A549 (cell line): ENCODE measurements around the gene DRP2. TPM values are rescaled to one million over a fixed set of nuclear protein-coding genes. Genes with fewer than 3 reads are reported as not detected.
"Not testable (repeated sequence)": the region's sequence is repeated elsewhere in the genome, so short reads cannot be mapped to it uniquely, and the experiment has no call there.

ENCODE experiments used
- ATAC-seq, 2 experiments: fragments of 200-7000 bp in 1 of 2; fragments of >200 bp in 1 of 2; cut with Nextera tagmentation in 1 of 2; cut with Tn5 transposase in 1 of 2; 3 replicates each; pipeline versions ENCODE4 v1.8.0 to v1.9.1; 2018 to 2020; ENCODE audit warnings: mild to moderate bottlenecking in 1 of 2, moderate library complexity in 1 of 2
- CTCF ChIA-PET: fragments of 300-600 bp; sonication (Branson Sonifier 250); formaldehyde crosslinking; extraction: SDS; loops from one replicate; lab custom pipeline; 2021; ENCODE audit warnings: antibody characterized with exemption, inconsistent platforms; lab: Yijun Ruan, JAX
- POLR2A ChIA-PET: fragments of 350-600 bp; formaldehyde crosslinking; extraction: SDS; loops from one replicate; lab custom pipeline; 2021; ENCODE audit warnings: antibody characterized with exemption, inconsistent platforms; lab: Yijun Ruan, JAX
- DNase-seq, 2 experiments: peaks; one replicate each; pipeline versions ENCODE4 v3.0.0 to v3.0.0-alpha.2; 2011 to 2016; ENCODE audit warnings: low read depth in 1 of 2, low spot score in 1 of 2
- FAIRE-seq: peaks from 2 replicates; lab custom pipeline; 2011; peaks lifted over from hg19 to GRCh38; lab: Jason Lieb, UNC
- H3K27ac ChIP-seq, 2 experiments: fragments of >200 bp; sonication (Bioruptor Twin); formaldehyde crosslinking; 3 replicates each; pipeline ENCODE4 v1.5.1; 2016 to 2017
- H3K4me1 ChIP-seq: fragments of >200 bp; sonication (Bioruptor Twin); formaldehyde crosslinking; 3 replicates; pipeline ENCODE4 v1.6.1; 2016
- H3K4me2 ChIP-seq: fragments of >200 bp; sonication (Bioruptor Twin); formaldehyde crosslinking; 3 replicates; pipeline ENCODE4 v1.6.1; 2016
- H3K4me3 ChIP-seq: fragments of >200 bp; sonication (Bioruptor Twin); formaldehyde crosslinking; 3 replicates; pipeline ENCODE4 v1.5.1; 2016
- H3K9me3 ChIP-seq: fragments of >200 bp; sonication (Bioruptor Twin); formaldehyde crosslinking; 3 replicates; pipeline ENCODE4 v1.6.1; 2016
- BHLHE40 ChIP-seq: IDR thresholded peaks from 2 replicates; pipeline ENCODE4 v1.6.1; 2012; ENCODE audit warnings: low read depth, low read length, inconsistent platforms
- CBX2 ChIP-seq: fragments of 200-600 bp; sonication (generic); IDR thresholded peaks from 2 replicates; pipeline ENCODE4 v1.6.1; 2016; ENCODE audit warnings: low read depth, mild to moderate bottlenecking, borderline replicate concordance
- EHMT2 ChIP-seq: fragments of 200-600 bp; sonication (generic); IDR thresholded peaks from 2 replicates; pipeline ENCODE4 v1.6.1; 2016; ENCODE audit warnings: antibody characterized with exemption, low read depth, mild to moderate bottlenecking, moderate library complexity
- EP300 ChIP-seq, 2 experiments: fragments of >200 bp; sonication (Bioruptor Twin); formaldehyde crosslinking; IDR thresholded peaks; 2 replicates in 1 of 2; 3 replicates in 1 of 2; pipeline ENCODE4 v1.6.1; 2016 to 2017
- ESRRA ChIP-seq: fragments of 150-350 bp; IDR thresholded peaks from 2 replicates; pipeline ENCODE4 v1.6.1; 2014; ENCODE audit warnings: mild to moderate bottlenecking, low read length, borderline replicate concordance
- FOSL2 ChIP-seq, 2 experiments: fragments of 450-650 bp in 1 of 2; fragments of >200 bp in 1 of 2; sonication (Bioruptor Twin) in 1 of 2; formaldehyde crosslinking; IDR thresholded peaks; 2 replicates each; pipeline versions ENCODE4 v1.5.0 to v1.6.1; 2016 to 2020; ENCODE audit warnings: mild to moderate bottlenecking in 1 of 2, moderate library complexity in 1 of 2
- FOXS1 ChIP-seq: fragments of 250-450 bp; sonication (Bioruptor Pico); IDR thresholded peaks from 2 replicates; pipeline ENCODE4 v1.5.0; 2020; ENCODE audit warnings: mild to moderate bottlenecking, moderate library complexity
- GATA3 ChIP-seq: IDR thresholded peaks from 2 replicates; pipeline ENCODE4 v1.6.1; 2012; ENCODE audit warnings: borderline replicate concordance
- HEYL ChIP-seq: fragments of 250-450 bp; sonication (Bioruptor Pico); IDR thresholded peaks from 2 replicates; pipeline ENCODE4 v1.8.0; 2021; ENCODE audit warnings: mild to moderate bottlenecking, moderate library complexity
- HOXB13 ChIP-seq: fragments of 250-450 bp; sonication (Bioruptor Pico); IDR thresholded peaks from 2 replicates; pipeline ENCODE4 v1.5.0; 2020; ENCODE audit warnings: low read depth, mild to moderate bottlenecking, moderate library complexity
- KDM1A ChIP-seq: fragments of 200-600 bp; sonication (generic); IDR thresholded peaks from 2 replicates; pipeline ENCODE4 v1.6.1; 2016; ENCODE audit warnings: low read depth, mild to moderate bottlenecking
- KDM5A ChIP-seq: fragments of 200-600 bp; sonication (generic); IDR thresholded peaks from 2 replicates; pipeline ENCODE4 v1.6.1; 2016; ENCODE audit warnings: antibody characterized with exemption, mild to moderate bottlenecking
- MAFK ChIP-seq: fragments of 450-650 bp; IDR thresholded peaks from 2 replicates; pipeline ENCODE4 v1.6.1; 2014; ENCODE audit not compliant: partially characterized antibody
- MAZ ChIP-seq: fragments of 150-350 bp; IDR thresholded peaks from 2 replicates; pipeline ENCODE4 v1.6.1; 2014; ENCODE audit warnings: antibody characterized with exemption, low read depth, low read length, borderline replicate concordance
- POLR2A ChIP-seq: IDR thresholded peaks from 2 replicates; pipeline ENCODE4 v1.6.1; 2012; ENCODE audit warnings: mild to moderate bottlenecking, low read length
- RAD21 ChIP-seq, 2 experiments: fragments of >200 bp in 1 of 2; sonication (Bioruptor Twin) in 1 of 2; formaldehyde crosslinking in 1 of 2; IDR thresholded peaks in 1 of 2; conservative IDR thresholded peaks in 1 of 2; 2 replicates in 1 of 2; 3 replicates in 1 of 2; pipeline ENCODE4 v1.6.1; 2012 to 2018; ENCODE audit warnings: inconsistent platforms in 1 of 2
- RNF2 ChIP-seq: fragments of 200-600 bp; sonication (generic); IDR thresholded peaks from 2 replicates; pipeline ENCODE4 v1.6.1; 2016; ENCODE audit warnings: low read depth, mild to moderate bottlenecking, antibody characterized with exemption, moderate library complexity, borderline replicate concordance
- SREBF2 ChIP-seq: fragments of 450-650 bp; IDR thresholded peaks from 2 replicates; pipeline ENCODE4 v1.6.1; 2014; ENCODE audit warnings: mild to moderate bottlenecking, moderate library complexity
- TP53 ChIP-seq: fragments of 250-450 bp; sonication (Bioruptor Pico); IDR thresholded peaks from 2 replicates; pipeline ENCODE4 v1.5.0; 2021; ENCODE audit warnings: mild to moderate bottlenecking, moderate library complexity
- ZC3H11A ChIP-seq: fragments of 450-650 bp; IDR thresholded peaks from 2 replicates; pipeline ENCODE4 v1.6.1; 2014; ENCODE audit warnings: antibody characterized with exemption, mild to moderate bottlenecking
- ZFP36 ChIP-seq: fragments of 450-650 bp; IDR thresholded peaks from 2 replicates; pipeline ENCODE4 v1.6.1; 2014; ENCODE audit warnings: borderline replicate concordance; ENCODE audit not compliant: partially characterized antibody
- ZNF302 ChIP-seq: fragments of 250-450 bp; sonication (Bioruptor Pico); IDR thresholded peaks from 2 replicates; pipeline ENCODE4 v1.9.0; 2021; ENCODE audit warnings: inconsistent platforms, mild to moderate bottlenecking, moderate library complexity
- WGBS: methylation state at CpG from one replicate; pipeline ENCODE4 v1.1.6; 2017; ENCODE audit errors: missing lambda C conversion rate; 5-methylcytosine and 5-hydroxymethylcytosine counted together
- polyA plus RNA-seq, 4 experiments: library from polyadenylated mRNA; depleted of rRNA in 3 of 4; stranded (reverse); fragments of >200 nt; fragmentation: RNase III in 1 of 4; extraction: RNeasy Plus Mini Kit Qiagen cat#74134 plus additional on column Dnase treatment in 1 of 4; gene quantifications; 2 replicates in 3 of 4; 3 replicates in 1 of 4; pipeline ENCODE4 v1.2.3, GENCODE V29; 2011 to 2017
- TF ChIP-seq, protein P1 (sequence below): fragments of 150-350 bp; IDR thresholded peaks from 2 replicates; pipeline ENCODE4 v1.6.1; 2014; ENCODE audit warnings: low read depth, mild to moderate bottlenecking, low read length
- TF ChIP-seq, protein P2 (sequence below): fragments of 450-650 bp; IDR thresholded peaks from 2 replicates; pipeline ENCODE4 v1.6.1; 2014; ENCODE audit warnings: antibody characterized with exemption
- TF ChIP-seq, protein P3 (sequence below): IDR thresholded peaks from 2 replicates; pipeline ENCODE4 v1.6.1; 2012
- TF ChIP-seq, protein P4 (sequence below): IDR thresholded peaks from 2 replicates; pipeline ENCODE4 v1.6.1; 2012
- TF ChIP-seq, protein P5 (sequence below): fragments of 250-450 bp; sonication (Bioruptor Pico); IDR thresholded peaks from 2 replicates; pipeline ENCODE4 v1.5.0; 2021; ENCODE audit warnings: mild to moderate bottlenecking, moderate library complexity, borderline replicate concordance
- TF ChIP-seq, protein P6 (sequence below): IDR thresholded peaks from 2 replicates; pipeline ENCODE4 v1.6.1; 2012; ENCODE audit warnings: low read depth, borderline replicate concordance

DRP2 gene
- polyA plus RNA-seq, 2 of the 4 experiments (the other 2 are of a cell fraction) = 0.58 to 0.62 TPM

DNA sequence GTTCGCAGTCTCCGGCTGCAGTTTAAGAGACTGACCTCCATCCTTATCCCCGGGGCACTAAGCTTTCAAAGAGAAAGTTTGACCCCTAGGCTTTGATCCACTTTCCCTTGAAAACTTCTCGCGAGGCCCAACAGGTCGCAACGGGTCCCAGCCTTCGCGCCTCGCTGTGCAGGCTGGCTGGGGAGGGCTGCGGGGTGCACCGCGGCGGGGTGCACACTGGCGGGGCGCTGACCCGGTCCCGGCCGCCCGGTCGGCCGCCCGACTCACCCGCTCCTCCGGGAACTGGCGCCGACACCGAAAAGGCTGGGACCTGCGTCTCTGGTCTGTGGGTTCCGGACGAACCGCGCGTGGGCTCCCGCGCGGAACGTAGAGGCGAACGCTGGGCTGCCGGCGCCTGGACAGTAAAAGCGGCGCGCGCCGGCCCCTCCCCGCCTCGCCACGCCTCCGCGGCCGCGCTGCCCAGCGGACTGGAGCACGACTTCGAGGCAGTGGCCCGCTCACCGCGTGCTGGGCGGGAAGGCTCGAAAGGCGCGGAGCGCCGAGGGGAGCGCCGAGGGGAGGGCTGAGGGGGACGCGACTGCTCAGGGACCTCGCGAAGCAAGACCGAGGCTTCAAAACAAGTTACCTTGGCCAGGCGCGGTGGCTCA is 71.5 kb downstream of the DRP2 start, which contains the start of gene TAF7L:
TAF7L (minus strand) TSS at position 378 of the 647 bp plus-strand sequence. CDS start 3,791 bp downstream, outside the sequence.
- Histone ChIP-seq H3K4me3 (no peak within 1 kb of the TSS), H3K27ac (no peak within 1 kb of the TSS), H3K4me1 (no peaks in the 10 kb centered on the region), H3K9me3 (no peaks in the 10 kb centered on the region), H3K4me2 (no peak within 1 kb of the TSS)
- CTCF ChIA-PET = interaction anchor here (0.7 kb wide), 1 partner anchor 522 kb away, joined by 3 read pairs; no protein-coding TSS in a partner anchor
- POLR2A ChIA-PET = no interaction called here
- no peak for DNase-seq
- 93% methylated on average over 65 of the region's 75 CpGs for WGBS
- TF ChIP-seq GATA3 = no peak
- no peak for TF ChIP-seq POLR2A
- no peak for TF ChIP-seq TP53 (CRISPR knock-in tag)
- no peak for TF ChIP-seq ESRRA
- no peak for TF ChIP-seq FOSL2 (IDR thresholded peaks at IDR 0.05)
- no peak for TF ChIP-seq FOSL2 (CRISPR knock-in tag; IDR thresholded peaks at IDR 0.05)
- no peak for TF ChIP-seq MAZ
- TF ChIP-seq RNF2 = no peak
- TF ChIP-seq SREBF2 = no peak
- no peak for TF ChIP-seq ZFP36
- TF ChIP-seq, protein P1, sequence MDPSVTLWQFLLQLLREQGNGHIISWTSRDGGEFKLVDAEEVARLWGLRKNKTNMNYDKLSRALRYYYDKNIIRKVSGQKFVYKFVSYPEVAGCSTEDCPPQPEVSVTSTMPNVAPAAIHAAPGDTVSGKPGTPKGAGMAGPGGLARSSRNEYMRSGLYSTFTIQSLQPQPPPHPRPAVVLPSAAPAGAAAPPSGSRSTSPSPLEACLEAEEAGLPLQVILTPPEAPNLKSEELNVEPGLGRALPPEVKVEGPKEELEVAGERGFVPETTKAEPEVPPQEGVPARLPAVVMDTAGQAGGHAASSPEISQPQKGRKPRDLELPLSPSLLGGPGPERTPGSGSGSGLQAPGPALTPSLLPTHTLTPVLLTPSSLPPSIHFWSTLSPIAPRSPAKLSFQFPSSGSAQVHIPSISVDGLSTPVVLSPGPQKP = no peak
- no peak for TF ChIP-seq EP300 (IDR thresholded peaks at IDR 0.05)
- no peak for TF ChIP-seq KDM5A
- no peak for TF ChIP-seq HOXB13 (CRISPR knock-in tag)
- TF ChIP-seq RAD21 (conservative IDR thresholded peaks at IDR 0.05 in 1 of 2, IDR thresholded peaks at IDR 0.05 in 1 of 2) = no peak
- no peak for FAIRE-seq
- no peak for ATAC-seq

DNA sequence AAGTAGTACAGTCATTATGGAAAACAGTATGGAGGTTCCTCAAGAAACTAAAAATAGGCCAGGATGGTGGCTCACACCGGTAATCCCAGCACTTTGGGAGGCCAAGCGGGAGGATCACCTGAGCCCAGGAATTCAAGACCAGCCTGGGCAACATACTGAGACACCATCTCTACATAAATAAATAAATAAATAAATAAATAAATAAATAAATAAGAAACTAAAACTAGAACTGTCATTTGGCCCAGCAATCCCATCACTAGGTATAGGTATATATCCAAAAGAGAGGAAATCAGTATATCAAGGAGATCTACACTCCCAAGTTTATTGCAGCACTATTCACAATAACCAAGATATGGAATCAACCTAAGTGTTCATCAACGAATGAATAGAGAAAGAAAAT is 76.0 kb downstream of the DRP2 start:
- H3K9me3 ChIP-seq, H3K4me1 ChIP-seq, H3K4me3 ChIP-seq, DNase-seq, POLR2A ChIA-PET, CTCF ChIA-PET, H3K4me2 ChIP-seq, ATAC-seq, FAIRE-seq, H3K27ac ChIP-seq: not testable (repeated sequence)
- 78% methylated on average over 3 of the region's 3 CpGs for WGBS

DNA sequence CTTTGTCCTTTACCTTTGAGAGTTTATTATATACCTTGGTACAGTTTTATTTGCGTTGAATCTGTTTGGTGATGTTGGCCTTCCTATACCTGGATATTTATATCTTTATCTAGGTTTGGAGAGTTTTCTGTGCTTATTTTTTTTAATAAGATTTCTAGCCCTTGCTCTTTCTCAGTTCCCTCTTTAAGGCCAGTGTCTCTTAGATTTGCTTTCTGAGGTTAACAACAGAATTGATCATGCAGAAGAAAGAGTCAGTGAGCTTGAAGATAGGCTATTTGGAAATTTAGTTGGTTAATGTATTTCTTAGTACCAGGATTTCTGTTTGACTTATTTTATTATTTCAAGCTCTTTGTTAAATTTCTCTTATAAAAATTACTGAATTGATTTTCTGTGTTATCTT is 84.2 kb downstream of the DRP2 start:
- 28% methylated on average over 1 of the region's 1 CpG for WGBS
- ATAC-seq (no peak), FAIRE-seq (no peak), DNase-seq (no peak)
- H3K9me3 ChIP-seq = no peaks in the 10 kb centered on the region
- CTCF ChIA-PET = no interaction called here
- no peak overlapping the region for H3K4me3 ChIP-seq
- TF ChIP-seq ZC3H11A (no peak), GATA3 (no peak), KDM1A (no peak), EHMT2 (no peak), FOXS1 (CRISPR knock-in tag) (no peak), EP300 (IDR thresholded peaks at IDR 0.05) (no peak), MAFK (no peak), KDM5A (no peak), ZNF302 (CRISPR knock-in tag) (no peak), CBX2 (no peak), HEYL (CRISPR knock-in tag) (no peak), BHLHE40 (no peak), TP53 (CRISPR knock-in tag) (no peak)
- TF ChIP-seq, protein P2, sequence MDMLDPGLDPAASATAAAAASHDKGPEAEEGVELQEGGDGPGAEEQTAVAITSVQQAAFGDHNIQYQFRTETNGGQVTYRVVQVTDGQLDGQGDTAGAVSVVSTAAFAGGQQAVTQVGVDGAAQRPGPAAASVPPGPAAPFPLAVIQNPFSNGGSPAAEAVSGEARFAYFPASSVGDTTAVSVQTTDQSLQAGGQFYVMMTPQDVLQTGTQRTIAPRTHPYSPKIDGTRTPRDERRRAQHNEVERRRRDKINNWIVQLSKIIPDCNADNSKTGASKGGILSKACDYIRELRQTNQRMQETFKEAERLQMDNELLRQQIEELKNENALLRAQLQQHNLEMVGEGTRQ = no peak
- TF ChIP-seq, protein P3, sequence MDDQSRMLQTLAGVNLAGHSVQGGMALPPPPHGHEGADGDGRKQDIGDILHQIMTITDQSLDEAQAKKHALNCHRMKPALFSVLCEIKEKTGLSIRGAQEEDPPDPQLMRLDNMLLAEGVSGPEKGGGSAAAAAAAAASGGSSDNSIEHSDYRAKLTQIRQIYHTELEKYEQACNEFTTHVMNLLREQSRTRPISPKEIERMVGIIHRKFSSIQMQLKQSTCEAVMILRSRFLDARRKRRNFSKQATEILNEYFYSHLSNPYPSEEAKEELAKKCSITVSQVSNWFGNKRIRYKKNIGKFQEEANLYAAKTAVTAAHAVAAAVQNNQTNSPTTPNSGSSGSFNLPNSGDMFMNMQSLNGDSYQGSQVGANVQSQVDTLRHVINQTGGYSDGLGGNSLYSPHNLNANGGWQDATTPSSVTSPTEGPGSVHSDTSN = no peak
- TF ChIP-seq, protein P4, sequence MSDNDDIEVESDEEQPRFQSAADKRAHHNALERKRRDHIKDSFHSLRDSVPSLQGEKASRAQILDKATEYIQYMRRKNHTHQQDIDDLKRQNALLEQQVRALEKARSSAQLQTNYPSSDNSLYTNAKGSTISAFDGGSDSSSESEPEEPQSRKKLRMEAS = no peak
- TF ChIP-seq, protein P5, sequence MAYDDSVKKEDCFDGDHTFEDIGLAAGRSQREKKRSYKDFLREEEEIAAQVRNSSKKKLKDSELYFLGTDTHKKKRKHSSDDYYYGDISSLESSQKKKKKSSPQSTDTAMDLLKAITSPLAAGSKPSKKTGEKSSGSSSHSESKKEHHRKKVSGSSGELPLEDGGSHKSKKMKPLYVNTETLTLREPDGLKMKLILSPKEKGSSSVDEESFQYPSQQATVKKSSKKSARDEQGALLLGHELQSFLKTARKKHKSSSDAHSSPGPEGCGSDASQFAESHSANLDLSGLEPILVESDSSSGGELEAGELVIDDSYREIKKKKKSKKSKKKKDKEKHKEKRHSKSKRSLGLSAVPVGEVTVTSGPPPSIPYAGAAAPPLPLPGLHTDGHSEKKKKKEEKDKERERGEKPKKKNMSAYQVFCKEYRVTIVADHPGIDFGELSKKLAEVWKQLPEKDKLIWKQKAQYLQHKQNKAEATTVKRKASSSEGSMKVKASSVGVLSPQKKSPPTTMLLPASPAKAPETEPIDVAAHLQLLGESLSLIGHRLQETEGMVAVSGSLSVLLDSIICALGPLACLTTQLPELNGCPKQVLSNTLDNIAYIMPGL (CRISPR knock-in tag) = no peak
- TF ChIP-seq, protein P6, sequence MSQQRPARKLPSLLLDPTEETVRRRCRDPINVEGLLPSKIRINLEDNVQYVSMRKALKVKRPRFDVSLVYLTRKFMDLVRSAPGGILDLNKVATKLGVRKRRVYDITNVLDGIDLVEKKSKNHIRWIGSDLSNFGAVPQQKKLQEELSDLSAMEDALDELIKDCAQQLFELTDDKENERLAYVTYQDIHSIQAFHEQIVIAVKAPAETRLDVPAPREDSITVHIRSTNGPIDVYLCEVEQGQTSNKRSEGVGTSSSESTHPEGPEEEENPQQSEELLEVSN = no peak
- no peak overlapping the region for H3K27ac ChIP-seq
- no peaks in the 10 kb centered on the region for H3K4me1 ChIP-seq
- no peak overlapping the region for H3K4me2 ChIP-seq
- POLR2A ChIA-PET = no interaction called here
